Measurements from ENCODE around the gene CNNM4. TPM values are rescaled to one million over a fixed set of nuclear protein-coding genes. Genes with fewer than 3 reads are reported as not detected.

CNNM4 gene
- total and polyA plus RNA-seq, 4 donors: 0.82 to 2.3 (median 2.1) TPM

- H3K9ac ChIP-seq (ENCODE audit: low read depth in 1 of 2, low read length in 2 of 2): no peak overlapping the region
- WGBS: 86% methylated on average over 4 of the region's 4 CpGs
- no peaks in the 10 kb centered on the region for H3K9me3 ChIP-seq (ENCODE audit: control insufficient read depth in 4 of 4, low read length in 3 of 4)
- DNase-seq (ENCODE audit: low spot score): no peak
- H3K4me1 ChIP-seq (ENCODE audit: control insufficient read depth in 4 of 4, insufficient read depth in 4 of 4, low read length in 3 of 4): peaks cover 21 to 55% (median 48%) of the 10 kb centered on the region in 4 donors
- peaks cover 8 to 24% (median 18%) of the 10 kb centered on the region in 4 donors for H3K36me3 ChIP-seq (ENCODE audit: control insufficient read depth in 4 of 4, insufficient read depth in 3 of 4, low read depth in 1 of 4, low read length in 3 of 4)
- H3K27ac ChIP-seq (ENCODE audit: low read depth in 1 of 2, low read length in 2 of 2): no peak overlapping the region
- no peak overlapping the region for H3K4me3 ChIP-seq (ENCODE audit: low read depth in 1 of 3, low read length in 3 of 3)
- no peak for TF ChIP-seq HNF4G (IDR thresholded peaks at IDR 0.05)
- no peak for TF ChIP-seq TAF1 (conservative IDR thresholded peaks at IDR 0.05)
- no peak for TF ChIP-seq RAD21 (IDR thresholded peaks at IDR 0.05)
- no peak for TF ChIP-seq YY1 (IDR thresholded peaks at IDR 0.05)
- no peak for TF ChIP-seq JUND (IDR thresholded peaks at IDR 0.05)
- TF ChIP-seq REST (IDR thresholded peaks at IDR 0.05): no peak
- TF ChIP-seq, protein P1, sequence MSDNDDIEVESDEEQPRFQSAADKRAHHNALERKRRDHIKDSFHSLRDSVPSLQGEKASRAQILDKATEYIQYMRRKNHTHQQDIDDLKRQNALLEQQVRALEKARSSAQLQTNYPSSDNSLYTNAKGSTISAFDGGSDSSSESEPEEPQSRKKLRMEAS (IDR thresholded peaks at IDR 0.05): no peak
- TF ChIP-seq FOXA2 (IDR thresholded peaks at IDR 0.05): no peak
- no peak for TF ChIP-seq NR2F2 (IDR thresholded peaks at IDR 0.05)
- TF ChIP-seq HNF4A (conservative IDR thresholded peaks at IDR 0.05): no peak
- TF ChIP-seq FOXA1 (IDR thresholded peaks at IDR 0.05): no peak
- no peak for TF ChIP-seq EGR1 (IDR thresholded peaks at IDR 0.05; ENCODE audit: low read depth in 2 of 2)
- no peak for TF ChIP-seq GABPA (IDR thresholded peaks at IDR 0.05 in 1 of 2, conservative IDR thresholded peaks at IDR 0.05 in 1 of 2)
- TF ChIP-seq, protein P2, sequence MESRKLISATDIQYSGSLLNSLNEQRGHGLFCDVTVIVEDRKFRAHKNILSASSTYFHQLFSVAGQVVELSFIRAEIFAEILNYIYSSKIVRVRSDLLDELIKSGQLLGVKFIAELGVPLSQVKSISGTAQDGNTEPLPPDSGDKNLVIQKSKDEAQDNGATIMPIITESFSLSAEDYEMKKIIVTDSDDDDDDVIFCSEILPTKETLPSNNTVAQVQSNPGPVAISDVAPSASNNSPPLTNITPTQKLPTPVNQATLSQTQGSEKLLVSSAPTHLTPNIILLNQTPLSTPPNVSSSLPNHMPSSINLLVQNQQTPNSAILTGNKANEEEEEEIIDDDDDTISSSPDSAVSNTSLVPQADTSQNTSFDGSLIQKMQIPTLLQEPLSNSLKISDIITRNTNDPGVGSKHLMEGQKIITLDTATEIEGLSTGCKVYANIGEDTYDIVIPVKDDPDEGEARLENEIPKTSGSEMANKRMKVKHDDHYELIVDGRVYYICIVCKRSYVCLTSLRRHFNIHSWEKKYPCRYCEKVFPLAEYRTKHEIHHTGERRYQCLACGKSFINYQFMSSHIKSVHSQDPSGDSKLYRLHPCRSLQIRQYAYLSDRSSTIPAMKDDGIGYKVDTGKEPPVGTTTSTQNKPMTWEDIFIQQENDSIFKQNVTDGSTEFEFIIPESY (IDR thresholded peaks at IDR 0.05): no peak
- TF ChIP-seq, protein P3, sequence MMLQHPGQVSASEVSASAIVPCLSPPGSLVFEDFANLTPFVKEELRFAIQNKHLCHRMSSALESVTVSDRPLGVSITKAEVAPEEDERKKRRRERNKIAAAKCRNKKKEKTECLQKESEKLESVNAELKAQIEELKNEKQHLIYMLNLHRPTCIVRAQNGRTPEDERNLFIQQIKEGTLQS (IDR thresholded peaks at IDR 0.05): no peak
- TF ChIP-seq SP1 (IDR thresholded peaks at IDR 0.05): no peak
- no peak for TF ChIP-seq CTCF (IDR thresholded peaks at IDR 0.05; ENCODE audit: low read depth, low read length, missing input control)
- TF ChIP-seq RXRA (IDR thresholded peaks at IDR 0.05): no peak
- H3K27me3 ChIP-seq (ENCODE audit: control insufficient read depth in 4 of 4, insufficient read depth in 4 of 4, low read length in 3 of 4): no peaks in the 10 kb centered on the region
Observed at GRCh38 chr2:96822786-96823185, 62.1 kb downstream of the CNNM4 start.
